NK-92 treated with Interleukin-12 subunit alpha and Interleukin-12 subunit beta, amount 100 ng/mL, for 24 hours (cell line): Measurements from ENCODE around the gene CBX1.
A peak's percentile ranks its signal among the peaks of the same experiment; 100 is the strongest.
"Not testable (repeated sequence)": the region's sequence is repeated elsewhere in the genome, so short reads cannot be mapped to it uniquely, and the experiment has no call there.

ENCODE experiments used
- DNase-seq: peaks from one replicate; lab custom pipeline; 2025; lab: John Stamatoyannopoulos, UW

The CBX1 gene

GRCh38 chr17:48123111-48123510 lies 21.8 kb upstream of the CBX1 start:
- no peak for DNase-seq

- DNase-seq: no peak
These were observed 21.4 kb upstream of the CBX1 start for GRCh38 chr17:48122665-48123045.

DNA sequence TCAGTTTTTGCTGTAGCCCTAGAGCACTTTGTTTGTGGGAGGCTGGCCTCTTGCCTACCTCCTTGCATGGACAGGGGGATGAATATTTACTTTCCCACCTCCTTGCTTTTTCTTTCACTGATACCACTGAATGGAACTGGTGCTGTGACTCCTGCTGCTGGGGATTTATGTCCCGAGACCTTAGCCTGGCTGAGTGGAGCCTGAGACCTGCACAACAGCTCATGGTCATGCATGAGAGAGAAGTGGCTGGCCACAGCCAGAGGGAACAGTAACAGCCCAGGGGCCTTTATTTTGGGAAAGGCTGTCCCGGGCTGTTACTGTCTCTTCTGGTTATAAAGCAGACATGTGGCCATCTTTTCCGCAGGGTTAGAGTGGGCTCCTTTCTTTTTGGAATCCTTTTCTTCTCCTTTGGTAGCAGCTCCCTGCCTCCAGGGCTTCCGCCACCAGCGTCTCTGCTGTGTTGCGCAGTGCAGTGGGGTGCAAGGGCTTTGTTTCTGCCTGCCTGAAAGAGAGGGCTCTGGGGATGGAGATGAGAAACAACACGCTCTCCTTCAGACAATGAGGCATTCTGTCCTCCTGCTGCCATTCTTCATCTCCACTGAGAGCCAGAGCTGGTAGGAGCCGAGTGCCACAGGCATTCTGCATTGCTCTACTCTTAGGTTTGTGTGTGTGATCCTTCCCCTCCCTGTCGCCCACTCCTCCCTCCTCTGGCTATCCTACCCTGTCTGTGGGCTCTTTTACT lies 20.8 kb upstream of the CBX1 start:
- no peak for DNase-seq

DNA sequence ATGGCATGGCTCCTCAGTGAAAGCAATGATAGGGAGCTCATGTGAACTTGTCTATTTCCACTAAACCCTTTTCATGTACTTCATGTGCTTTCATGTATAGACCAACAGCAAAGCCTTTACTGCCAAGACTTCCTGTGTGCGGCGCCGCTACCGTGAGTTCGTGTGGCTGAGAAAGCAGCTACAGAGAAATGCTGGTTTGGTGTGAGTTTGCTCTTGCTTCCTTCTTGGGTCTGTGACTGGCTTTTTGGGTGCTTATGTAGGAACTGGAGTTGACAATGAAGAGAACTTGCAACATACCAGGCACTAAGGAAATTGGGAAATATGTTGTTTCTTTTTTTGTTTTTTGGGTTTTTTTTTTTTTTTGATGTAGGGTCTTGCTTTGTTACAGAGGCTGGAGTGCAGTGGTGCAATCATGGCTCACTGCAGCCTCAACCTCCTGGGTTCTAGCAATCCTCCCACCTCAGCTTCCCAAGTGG lies 12.0 kb upstream of the CBX1 start:
- DNase-seq: no peak

DNA sequence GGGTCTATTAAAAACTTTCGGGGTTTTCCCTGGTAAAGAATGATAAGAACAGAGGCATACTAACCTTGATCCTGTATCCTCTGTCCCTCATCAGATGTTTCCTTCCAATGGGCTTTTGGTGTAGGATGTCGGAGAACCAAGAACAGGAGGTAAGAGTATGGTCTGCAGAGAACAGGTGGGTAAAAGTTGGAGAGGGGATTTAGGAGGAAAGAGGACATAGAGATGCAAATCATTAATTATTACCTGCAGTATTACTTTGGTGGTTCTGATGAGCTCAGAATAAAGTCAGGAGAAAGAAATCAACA lies 10.6 kb upstream of the CBX1 start:
- no peak for DNase-seq

DNA sequence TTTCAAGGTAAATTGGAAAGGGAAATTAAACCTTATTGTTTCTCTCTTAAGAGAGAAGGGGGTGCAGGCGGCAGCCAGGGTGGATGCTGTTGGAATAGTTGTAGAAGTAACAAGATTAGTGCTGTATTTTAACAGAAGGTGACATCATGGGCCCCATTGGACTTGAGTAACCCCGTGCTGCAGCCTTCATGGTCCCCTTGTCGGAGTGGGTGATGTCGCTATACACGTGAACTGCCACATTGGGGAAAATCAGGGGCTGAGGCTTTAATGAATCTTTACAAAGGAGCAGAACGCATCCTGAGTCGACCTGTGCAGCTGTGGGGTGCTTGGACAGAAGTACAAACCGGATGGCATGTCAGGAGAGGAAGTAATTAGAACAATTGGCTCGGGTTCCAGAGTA lies 9.5 kb upstream of the CBX1 start:
- DNase-seq: no peak

DNA sequence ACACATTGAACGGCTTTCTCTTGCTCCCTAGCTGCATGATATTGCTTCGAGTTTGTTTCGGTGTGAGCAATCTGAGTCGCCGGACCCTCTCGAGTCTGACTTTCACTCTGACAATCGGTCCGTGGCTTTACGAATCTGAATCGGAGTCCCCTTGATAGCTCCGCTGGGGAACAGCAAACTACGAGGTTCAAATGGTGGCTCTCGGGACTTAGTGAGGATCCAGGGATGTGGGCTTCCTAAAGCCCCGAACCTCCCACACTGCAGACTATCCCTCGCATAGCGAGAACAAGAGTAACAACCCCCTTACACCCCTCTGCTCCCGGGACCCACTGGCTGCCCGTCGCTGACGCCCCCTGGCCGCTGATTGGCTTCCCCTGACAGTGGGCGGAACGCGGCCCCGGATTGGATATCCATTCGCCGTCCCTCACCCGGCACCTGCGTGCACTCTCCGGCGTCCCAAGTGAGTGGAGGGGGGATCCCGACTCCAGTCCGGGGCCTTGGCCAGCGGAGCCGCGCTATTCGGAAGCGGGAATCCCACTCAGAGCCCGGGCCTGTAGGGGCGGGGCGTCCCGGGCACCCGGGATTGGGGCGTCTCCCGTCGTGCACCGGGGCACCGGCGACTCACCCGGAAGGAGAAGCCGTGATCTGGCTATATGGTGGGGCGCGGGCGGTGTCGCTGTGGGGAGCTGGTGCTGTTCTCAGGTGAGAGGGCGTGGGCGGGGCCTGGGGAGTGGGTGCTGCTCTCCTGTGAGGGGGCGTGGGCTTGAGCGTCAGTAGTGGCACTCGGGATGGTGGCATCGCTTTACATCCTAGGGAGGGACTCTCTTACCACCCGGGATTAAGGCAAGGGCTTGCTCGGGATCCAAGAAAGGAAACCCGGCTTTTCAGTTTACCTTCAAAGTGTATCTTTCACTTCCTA lies 6.1 kb upstream of the CBX1 start, which contains the start of gene SNX11:
TSS of gene SNX11 (plus strand) at position 630 of the 919 bp plus-strand sequence. CDS start 4,278 bp downstream, outside the sequence.
- peak; percentile 93 for DNase-seq

DNA sequence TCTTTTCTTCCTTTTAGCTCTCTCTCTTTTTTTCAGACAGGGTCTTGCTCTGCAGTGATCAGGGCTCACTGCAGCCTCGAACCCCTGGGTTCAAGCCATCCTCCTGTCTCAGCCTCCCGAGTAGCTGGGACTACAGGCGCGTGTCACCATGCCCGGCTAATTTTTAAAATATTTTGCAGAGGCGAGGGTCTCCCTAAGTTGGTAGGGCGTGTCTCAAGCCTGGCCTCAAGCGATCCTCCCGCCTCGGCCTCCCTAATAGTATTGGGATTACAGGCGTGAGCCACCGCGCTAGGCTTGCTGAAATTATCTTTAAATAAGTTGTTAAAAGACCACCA lies 5.5 kb upstream of the CBX1 start:
- DNase-seq: no peak

DNA sequence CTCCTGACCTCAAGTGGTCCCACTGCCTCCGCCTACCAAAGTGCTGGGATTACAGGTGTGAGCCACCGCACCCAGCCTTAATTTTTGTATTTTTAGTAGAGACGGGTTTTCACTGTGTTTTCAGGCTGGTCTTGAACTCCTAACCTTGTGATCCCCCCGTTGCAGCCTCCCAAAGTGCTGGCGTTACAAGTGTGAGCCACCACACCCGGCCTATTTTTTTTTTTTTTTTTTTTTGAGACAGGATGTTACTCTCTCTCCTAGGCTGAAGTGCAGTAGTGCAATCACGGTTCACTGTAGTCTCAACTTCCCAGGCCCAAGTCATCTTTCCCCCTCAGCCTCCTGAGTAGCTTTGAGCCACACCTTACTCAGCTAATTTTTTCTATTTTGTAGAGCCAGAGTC lies 3.2 kb upstream of the CBX1 start:
- no peak for DNase-seq

- no peak for DNase-seq
These were observed 1.8 kb upstream of the CBX1 start for GRCh38 chr17:48102798-48103715.

DNA sequence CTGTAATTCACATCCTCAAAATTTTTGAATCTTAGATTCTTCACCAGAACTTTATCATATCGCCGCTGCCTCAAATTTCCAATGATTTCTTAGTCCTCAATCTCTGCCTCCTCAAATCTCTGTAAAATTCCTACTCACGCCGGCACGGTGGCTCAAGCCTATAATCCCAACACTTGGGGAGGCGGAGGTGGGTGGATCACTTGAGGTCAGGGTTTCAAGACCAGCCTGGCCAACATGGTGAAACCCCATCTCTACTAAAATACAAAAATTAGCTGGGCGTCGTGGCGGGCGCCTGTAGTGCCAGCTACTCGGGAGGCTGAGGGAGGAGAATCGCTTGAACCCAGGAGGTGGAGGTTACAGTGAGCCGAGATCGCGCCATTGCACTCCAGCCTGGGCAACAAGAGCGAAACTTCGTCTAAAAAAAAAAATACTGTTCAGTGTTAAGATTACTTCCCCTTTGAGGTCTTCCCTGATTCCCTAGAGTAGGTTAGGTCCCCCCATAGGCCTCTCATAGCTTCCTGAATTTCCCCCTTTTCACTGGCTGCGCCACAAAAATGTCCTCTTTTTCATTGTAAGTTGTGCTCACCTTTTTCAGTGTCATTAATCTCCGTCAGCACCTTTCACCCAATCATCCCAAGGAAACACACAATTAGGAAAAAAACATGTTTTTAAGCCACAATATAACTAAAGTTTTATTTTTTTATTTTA lies 919 bp upstream of the CBX1 start:
- no peak for DNase-seq

GRCh38 chr17:48100591-48101011 lies 677 bp downstream of the CBX1 start:
- no peak for DNase-seq

- no peak for DNase-seq
These were observed 1.1 kb downstream of the CBX1 start for GRCh38 chr17:48100160-48100559.

GRCh38 chr17:48095611-48096010 lies 5.7 kb downstream of the CBX1 start:
- DNase-seq: no peak

DNA sequence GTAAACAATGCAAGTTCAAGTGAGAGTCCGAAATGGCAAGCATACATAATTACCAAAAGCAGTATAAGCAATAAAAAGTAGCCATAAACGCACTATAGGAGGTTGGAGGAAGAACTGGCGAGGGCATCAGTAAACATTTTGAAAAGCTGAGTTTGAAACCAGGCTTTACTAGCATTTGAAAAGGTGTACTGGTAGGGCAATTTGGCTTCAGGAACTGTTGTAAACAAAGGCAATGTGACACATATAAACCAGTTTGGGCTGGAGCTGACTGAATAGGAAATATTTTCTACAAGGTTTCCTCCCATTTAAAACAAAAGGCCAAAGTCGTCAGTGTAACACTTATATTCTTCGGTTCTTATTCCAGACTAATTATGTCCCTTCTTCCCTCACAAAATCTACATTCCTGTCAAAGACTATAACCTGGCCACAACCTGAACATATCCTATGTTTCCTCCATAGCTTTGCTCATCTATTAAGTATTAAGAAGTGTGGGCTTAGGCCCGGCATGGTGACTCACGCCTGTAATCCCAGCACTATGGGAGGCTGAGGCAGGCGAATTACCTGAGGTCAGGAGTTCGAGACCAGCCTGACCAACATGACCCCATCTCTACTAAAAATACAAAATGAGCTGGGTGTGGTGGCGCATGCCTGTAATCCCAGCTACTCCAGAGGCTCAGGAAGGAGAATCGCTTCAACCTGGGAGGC lies 7.8 kb downstream of the CBX1 start:
- no peak for DNase-seq

DNA sequence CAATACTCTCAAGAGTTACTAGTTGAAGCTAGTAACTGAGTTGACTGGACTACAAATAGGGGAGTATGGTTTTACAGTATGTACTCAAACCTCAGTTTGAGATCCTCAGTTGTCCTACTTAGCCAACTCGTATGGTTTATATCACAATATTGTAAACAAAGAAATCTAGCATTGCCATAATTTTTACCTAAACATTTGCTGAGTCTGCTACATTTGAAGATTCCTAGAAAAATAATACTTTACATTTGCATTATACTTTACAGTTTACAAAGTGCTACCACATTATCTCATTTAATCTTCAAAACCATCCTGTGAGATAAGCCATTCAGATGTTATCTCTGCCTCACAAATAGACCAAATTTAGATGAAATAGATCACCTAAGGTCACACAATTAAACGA lies 16.3 kb downstream of the CBX1 start:
- no peak for DNase-seq

DNA sequence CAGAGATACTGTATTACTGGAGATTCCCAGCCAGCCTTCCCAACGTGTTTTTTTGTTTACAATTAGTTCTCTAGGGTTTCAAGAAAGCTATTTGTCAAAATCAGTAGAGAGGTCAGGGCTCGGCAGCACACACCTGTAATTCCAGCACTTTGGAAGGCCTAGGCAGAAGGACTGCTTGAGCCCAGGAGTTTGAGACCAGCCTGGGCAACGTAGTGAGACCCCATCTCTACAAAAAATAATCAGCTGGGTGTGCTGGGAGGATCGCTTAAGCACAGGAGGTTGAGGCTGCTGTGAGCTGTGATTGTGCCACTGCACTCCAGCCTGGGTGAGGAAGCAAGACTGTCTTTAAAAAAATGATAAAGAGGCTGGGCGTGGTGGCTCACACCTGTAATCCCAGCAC lies 19.4 kb downstream of the CBX1 start:
- no peak for DNase-seq

DNA sequence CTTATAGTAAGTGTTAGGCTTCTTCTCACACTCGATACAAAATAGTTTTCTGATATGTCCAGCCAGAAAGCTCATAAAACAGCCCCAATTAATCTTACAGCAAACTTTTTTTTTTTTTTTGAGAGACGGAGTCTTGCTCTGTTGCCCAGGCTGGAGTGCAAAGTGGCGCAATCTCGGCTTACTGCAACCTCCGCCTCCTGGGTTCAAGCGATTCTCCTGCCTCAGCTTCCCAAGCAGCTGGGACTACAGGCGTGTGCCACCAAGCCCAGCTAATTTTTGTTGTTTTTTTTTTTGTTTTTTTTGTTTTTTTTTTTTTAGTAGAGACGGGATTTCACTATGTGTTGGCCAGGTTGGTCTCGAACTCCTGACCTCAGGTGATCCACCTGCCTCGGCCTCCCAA lies 24.1 kb downstream of the CBX1 start:
- not testable (repeated sequence) for DNase-seq

DNA sequence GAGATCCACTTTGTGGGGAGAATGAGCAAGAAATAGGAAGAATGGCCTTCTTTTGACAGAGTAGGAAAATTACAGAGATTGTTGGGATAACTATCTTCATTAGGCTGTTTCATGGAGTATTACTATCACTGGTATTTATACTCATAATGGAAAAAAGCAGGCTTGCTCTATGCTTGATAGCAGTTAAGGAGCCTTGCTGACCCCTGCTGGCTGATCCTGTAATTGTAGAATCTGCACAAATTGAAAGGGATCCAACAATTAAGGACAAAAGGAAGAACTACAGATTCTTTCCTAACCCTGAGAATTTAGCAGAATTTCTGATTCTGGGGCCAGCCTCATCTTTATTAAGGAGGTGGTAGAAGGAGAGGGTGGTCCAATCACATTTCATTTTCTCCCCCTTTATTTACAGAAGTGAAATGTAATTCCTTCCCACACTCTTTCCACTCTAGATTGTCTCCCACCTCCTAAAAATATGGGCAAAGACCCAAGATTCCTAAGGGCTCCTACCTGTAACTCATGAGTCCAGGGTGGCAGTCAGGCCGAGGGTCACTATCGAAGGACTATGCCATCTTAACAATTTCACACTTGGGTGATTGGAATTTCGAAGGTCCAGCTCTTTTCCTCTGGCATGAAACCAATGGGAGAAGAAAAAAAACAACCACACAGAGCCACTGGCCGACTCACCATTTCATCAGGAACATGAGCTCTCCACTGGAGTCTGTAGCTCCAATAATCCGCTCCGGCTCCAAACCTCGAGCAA lies 26.8 kb downstream of the CBX1 start:
- peak; percentile 36 for DNase-seq

DNA sequence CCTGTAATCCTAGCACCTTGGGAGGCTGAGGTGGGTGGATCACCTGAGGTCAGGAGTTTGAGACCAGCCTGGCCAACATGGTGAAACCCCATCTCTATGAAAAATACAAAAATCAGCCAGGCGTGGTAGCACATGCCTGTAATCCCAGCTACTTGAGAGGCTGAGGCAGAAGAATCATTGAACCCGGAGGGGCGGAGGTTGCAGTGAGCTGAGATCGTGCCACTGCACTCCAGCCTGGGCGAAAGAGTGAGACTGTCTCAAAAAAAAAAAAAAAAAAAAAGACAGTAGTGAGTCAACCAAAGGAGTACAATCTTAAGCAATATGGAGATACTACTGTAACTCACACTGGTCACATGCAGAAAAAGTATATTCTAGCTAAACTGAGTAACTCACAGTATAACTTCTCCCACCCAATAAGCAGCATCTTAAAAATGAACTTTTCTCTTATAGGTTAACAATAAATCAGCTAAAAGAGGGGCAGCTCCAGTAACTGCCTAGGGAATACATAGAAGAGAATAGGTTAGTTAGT lies 27.6 kb downstream of the CBX1 start:
- not testable (repeated sequence) for DNase-seq
